Measurements from ENCODE around the gene ASPDH.

The ASPDH gene

GRCh38 chr19:50500753-50501151 lies 13.0 kb downstream of the ASPDH start:
- TF ChIP-seq POLR2AphosphoS5 (IDR thresholded peaks at IDR 0.05; ENCODE audit: low read depth, low read length) (no peak), SIN3A (IDR thresholded peaks at IDR 0.05; ENCODE audit: borderline replicate concordance, insufficient read depth, low read length) (no peak), TAF1 (IDR thresholded peaks at IDR 0.05; ENCODE audit: borderline replicate concordance, insufficient read depth, low read length) (no peak), FOXP2 (optimal IDR thresholded peaks at IDR 0.05; ENCODE audit: borderline replicate concordance, extremely low read depth, extremely low read length, insufficient read depth) (no peak)
- TF ChIP-seq, protein P1, sequence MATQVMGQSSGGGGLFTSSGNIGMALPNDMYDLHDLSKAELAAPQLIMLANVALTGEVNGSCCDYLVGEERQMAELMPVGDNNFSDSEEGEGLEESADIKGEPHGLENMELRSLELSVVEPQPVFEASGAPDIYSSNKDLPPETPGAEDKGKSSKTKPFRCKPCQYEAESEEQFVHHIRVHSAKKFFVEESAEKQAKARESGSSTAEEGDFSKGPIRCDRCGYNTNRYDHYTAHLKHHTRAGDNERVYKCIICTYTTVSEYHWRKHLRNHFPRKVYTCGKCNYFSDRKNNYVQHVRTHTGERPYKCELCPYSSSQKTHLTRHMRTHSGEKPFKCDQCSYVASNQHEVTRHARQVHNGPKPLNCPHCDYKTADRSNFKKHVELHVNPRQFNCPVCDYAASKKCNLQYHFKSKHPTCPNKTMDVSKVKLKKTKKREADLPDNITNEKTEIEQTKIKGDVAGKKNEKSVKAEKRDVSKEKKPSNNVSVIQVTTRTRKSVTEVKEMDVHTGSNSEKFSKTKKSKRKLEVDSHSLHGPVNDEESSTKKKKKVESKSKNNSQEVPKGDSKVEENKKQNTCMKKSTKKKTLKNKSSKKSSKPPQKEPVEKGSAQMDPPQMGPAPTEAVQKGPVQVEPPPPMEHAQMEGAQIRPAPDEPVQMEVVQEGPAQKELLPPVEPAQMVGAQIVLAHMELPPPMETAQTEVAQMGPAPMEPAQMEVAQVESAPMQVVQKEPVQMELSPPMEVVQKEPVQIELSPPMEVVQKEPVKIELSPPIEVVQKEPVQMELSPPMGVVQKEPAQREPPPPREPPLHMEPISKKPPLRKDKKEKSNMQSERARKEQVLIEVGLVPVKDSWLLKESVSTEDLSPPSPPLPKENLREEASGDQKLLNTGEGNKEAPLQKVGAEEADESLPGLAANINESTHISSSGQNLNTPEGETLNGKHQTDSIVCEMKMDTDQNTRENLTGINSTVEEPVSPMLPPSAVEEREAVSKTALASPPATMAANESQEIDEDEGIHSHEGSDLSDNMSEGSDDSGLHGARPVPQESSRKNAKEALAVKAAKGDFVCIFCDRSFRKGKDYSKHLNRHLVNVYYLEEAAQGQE (IDR thresholded peaks at IDR 0.05; ENCODE audit: insufficient read depth in 1 of 2, low read depth in 2 of 2, low read length in 2 of 2), result no peak

GRCh38 chr19:50500060-50500752 lies 13.5 kb downstream of the ASPDH start:
- TF ChIP-seq, protein P1 (IDR thresholded peaks at IDR 0.05; ENCODE audit: insufficient read depth in 1 of 2, low read depth in 2 of 2, low read length in 2 of 2), result no peak

- TF ChIP-seq FOXP2 (optimal IDR thresholded peaks at IDR 0.05; ENCODE audit: borderline replicate concordance, extremely low read depth, extremely low read length, insufficient read depth), result no peak
- TF ChIP-seq, protein P1 (IDR thresholded peaks at IDR 0.05; ENCODE audit: insufficient read depth in 1 of 2, low read depth in 2 of 2, low read length in 2 of 2), result no peak
- TF ChIP-seq SIN3A (IDR thresholded peaks at IDR 0.05; ENCODE audit: borderline replicate concordance, insufficient read depth, low read length), result no peak
Measured at GRCh38 chr19:50498219-50499056, 15.3 kb downstream of the ASPDH start.

DNA sequence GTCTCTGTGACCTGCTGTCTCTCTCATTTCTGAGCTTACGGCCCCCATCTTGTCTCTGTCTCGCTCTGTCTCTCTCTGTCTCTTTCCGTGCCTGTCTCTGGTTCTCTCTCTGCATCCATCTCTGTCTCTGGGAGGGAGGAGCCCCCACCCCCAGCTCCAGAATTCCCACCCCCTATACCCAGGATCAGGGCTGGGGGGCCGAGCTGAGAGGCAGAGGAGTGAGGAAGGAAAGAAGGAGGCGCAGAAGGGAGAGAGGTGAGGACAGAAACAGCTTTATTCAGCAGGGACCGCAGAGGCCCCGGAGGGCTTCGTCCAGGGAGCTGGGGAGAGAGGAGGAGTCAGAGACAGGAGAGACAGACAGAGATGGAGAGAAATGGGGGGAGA lies 16.7 kb downstream of the ASPDH start:
- no peak for TF ChIP-seq FOXP2 (optimal IDR thresholded peaks at IDR 0.05; ENCODE audit: borderline replicate concordance, extremely low read depth, extremely low read length, insufficient read depth)
- no peak for TF ChIP-seq POLR2AphosphoS5 (IDR thresholded peaks at IDR 0.05; ENCODE audit: low read depth, low read length)

GRCh38 chr19:50496189-50497021 lies 17.3 kb downstream of the ASPDH start:
- no peak for TF ChIP-seq POLR2AphosphoS5 (IDR thresholded peaks at IDR 0.05; ENCODE audit: low read depth, low read length)
- TF ChIP-seq TAF1 (IDR thresholded peaks at IDR 0.05; ENCODE audit: borderline replicate concordance, insufficient read depth, low read length), result no peak
- TF ChIP-seq FOXP2 (optimal IDR thresholded peaks at IDR 0.05; ENCODE audit: borderline replicate concordance, extremely low read depth, extremely low read length, insufficient read depth), result no peak
- TF ChIP-seq SIN3A (IDR thresholded peaks at IDR 0.05; ENCODE audit: borderline replicate concordance, insufficient read depth, low read length), result no peak
- TF ChIP-seq, protein P1 (IDR thresholded peaks at IDR 0.05; ENCODE audit: insufficient read depth in 1 of 2, low read depth in 2 of 2, low read length in 2 of 2), result no peak
